Non-pigmented ciliary epithelial cell (primary cell): ENCODE measurements around the gene FOSL2.

ENCODE experiments used
- DNase-seq: peaks from one replicate; pipeline ENCODE4 v3.0.0-alpha.2; 2010; ENCODE audit warnings: low read depth

The FOSL2 gene

DNA sequence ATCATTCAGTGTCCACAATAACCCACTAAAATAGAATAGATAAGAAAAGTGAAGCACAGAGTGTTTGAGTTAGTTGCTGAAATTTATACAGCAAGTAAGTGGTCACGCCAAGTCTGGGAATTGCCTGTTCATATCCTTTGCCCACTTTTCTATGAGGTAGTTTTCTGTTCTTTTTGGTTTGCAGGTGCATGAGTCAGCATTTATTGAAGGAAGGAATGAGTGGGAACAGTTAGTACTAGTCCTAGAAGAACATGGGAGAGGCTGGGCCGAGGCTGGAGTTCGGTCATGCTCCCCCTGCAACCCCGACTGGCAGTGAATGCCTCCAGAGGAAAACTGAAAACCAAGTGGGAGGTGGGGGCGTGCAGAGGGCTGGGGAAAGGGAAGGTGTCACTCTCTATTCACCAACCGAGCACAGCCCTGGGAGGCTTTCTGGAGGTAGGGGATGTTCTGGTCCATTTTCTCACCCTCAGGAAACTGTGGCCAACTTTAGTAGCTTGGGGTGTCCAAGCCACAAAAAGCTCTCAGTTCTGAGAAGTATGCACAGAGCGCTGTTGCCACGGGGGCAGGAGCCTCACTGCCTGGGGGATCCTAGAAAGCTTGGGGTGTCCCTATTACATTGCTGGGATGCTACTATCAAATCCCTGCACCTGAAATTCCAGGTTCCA lies 41.4 kb downstream of the FOSL2 start:
- DNase-seq = no peak

DNA sequence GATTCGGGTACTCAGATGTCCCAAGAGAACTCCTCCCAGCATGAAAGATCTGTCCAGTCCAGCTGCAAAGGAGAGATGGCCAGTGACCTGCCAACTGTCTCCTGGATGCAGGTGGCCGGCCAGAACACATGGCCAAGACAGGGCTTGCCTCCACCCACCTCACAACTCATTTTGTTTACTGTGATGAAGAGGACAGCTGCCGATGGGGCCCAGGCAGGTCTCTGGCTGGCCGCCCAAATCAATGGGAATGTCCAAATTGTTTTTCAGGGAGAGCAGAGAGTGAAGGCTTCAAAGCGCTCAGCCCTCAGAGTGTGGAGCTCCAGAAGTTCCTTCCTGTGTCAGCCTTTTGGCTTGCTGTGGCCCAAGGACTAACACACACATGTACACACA lies 41.9 kb downstream of the FOSL2 start:
- no peak for DNase-seq

DNA sequence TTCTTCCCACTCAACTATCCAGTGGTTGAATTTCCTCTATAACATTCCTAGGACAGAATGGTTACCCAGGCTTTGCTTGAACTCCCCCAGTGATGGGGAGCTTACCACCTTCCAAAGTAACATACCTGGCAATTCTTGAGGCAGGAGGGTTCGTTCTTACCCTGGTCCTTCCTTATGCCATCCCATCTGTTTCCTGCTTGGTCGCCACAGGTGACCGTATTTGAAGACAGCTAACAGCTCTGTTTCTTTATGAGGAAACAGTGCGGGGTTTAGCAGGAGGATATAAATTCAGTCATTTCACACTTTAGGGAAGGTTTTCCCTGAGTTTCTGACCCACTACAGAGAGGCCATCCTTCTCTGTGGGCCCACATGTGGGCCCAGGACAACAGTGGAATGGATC lies 42.6 kb downstream of the FOSL2 start:
- DNase-seq = no peak

DNA sequence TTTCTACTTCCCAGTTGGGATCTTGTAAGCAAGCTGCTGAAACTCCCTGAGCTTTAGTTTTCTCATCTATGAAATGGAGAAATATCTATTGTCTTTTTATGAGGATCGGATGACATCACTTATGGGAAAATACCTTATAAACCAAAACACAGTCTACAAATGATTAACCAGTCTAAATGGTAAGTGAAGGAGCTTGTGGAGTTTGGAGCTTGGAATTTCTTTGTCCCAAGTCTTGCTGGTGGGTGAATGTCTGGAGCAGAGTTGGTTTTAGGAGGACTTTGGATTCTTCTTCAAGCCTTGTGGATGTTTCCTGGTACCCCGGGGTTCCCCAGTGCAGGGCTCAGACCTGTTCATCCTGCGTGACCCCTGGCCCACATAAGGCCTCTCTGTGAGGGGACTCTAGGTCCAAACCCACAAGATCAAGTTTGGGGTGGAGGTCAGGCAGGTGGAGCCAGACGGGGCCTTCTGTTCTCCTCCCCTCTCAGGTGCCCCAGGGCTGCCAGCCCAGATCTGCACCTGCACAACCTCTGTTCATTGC lies 43.2 kb downstream of the FOSL2 start:
- no peak for DNase-seq

DNA sequence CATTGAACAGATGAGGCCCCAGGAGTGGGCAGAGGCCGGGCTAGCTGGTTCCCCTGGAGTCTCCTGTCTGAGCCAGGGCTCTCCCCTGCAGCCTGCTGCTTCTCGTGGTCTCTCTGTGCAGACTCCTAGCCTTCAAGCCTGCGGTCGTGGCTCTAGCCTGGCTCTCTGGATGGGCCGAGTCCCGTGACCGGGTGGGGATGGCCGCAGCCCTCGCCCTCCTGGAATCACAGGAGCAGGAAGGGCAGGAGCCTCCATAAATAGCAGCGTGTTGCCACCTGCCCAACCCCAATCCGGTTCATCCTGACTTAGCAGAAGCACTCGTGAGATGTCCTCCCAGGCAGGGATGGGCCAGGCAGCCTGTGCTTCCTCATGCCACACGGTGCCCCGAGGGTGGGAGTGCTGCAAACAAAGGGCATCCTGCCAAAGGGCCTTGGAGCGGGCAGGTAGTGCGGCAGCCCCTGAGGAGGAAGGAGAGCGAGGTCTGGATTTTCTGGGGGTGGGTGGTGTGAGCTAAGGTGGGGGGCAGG lies 43.9 kb downstream of the FOSL2 start:
- DNase-seq = no peak

DNA sequence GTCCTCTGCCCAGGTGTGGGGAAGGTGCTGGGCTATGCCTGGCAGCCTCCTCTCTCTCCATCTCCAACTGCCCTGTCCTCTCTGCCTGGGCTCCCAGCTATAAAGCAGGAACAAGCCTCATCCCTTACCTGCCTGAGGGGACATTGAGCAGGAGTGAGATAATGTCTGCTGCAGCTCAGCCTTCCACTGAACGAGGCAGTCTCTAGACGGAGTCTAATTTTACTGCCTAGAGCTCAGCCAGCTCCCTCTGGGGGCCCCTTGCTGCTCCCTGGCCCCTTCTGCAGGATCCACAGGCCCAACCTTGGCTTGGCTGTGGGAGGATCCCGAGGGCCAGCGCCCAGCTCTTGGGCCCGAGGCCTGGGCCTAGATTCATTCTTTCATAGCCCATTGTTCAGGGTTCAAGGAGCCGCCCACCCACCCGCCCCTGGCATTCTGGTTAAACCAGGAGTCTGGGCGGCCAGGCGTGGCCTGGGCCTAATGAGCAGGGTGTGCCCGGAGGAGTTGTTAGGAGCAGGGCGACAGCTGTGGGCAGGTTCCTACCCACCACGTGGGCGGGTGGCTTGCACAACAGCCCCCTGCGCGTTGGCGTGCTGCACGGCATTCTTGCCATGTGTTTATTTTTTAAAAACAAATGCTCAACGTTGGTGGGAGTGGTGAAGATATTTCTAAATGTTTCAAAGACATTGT lies 44.6 kb downstream of the FOSL2 start:
- DNase-seq = no peak

DNA sequence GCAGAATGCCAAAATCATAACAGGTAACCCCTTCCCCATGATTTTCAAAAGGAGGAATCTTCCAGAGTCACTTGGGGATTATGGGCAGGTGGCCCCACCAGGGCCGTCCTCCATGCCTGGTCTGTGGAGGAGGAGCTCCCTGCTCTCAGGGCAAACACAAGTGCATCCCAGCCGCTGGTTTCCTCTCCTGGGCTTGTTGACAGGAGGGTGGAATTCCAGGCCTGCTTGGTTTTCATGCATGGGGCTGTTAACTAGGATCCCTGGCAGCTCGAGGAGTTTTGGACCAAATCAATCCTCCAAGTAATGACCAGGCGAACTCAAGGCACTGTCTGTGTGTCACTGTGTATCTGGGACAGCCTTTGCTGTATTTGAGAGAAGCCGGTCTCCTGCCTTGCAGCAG lies 45.3 kb downstream of the FOSL2 start:
- no peak for DNase-seq

DNA sequence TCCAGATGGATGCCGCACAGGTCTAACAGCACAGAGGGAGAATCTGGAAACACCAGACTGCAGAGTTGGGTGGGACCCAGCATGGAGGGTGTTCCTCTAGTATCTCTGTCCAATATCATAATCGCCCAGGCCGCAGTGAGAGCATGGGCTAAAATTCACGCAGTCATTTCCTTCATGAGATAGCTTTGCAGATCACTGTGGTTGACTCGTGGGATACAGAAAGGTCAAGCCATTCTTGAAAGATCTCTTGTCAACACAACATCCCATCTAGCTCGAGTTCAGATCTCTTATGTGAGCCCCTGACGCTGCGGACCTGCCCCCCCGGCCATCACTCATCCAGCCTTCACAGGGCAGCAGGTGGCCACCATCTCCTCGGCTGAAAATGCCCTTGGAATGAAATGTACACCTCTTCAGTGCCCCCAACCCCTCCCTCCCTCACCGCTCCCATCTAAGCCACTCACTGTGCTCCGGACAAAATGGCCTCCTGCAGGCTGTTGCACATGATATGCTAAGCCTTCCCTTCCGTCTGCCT lies 45.9 kb downstream of the FOSL2 start:
- no peak for DNase-seq

DNA sequence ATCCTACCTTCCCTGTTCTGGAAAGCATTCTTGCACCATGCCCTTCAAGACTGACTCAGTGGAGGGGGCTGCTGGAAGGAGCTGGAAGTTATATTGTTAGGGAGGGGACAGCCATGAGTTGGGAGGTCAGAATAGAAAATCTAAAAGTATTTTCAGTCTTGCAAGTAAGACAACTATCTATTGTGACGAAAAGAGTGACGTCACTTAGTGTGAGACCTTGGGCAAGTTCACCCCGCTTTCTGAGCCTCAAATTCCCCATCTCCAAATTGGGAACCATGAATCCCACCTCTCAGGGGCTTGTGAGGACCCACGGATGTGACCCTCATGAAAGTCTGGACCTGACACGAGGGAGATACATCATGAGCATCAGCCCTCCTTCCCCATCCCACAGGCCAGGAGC lies 46.5 kb downstream of the FOSL2 start:
- DNase-seq = no peak

DNA sequence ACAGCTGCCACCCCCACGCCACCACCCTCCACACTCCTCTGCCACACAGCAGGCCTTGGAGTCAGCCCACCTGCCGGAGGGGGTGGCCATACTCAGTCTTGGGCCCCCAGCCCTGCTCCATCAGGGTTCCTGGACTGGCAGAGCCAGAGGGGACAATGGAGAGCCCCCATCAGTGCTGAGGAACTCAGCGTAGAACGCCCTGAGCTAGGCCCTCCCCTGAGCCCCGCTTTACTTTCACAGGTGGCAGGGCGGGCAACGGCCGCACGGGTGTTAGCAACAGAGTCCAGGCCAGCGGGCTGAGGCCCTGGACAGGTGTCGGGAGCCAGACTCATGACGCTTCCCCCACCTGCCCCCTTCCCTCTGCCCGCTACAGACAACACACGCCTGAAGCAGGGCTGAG lies 47.1 kb downstream of the FOSL2 start:
- DNase-seq = no peak

DNA sequence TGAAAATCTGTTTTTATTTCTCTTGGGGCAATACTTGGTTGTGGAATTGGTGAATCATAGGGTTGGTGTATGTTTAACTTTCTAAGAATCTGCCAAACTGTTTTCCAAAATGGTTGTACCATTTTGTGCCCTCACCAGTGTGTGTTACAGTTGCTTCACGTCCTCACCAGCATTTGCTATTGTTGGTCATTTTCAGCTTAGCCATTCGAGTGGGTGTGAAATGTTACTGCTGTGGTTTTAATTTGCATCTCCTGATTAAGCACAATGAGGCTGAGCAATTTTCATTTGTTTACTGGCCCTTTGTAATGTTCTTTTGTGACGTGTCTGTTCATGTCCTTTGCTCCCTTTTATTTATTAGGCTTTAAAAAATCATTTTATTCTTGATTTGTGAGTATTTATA lies 49.7 kb downstream of the FOSL2 start:
- DNase-seq = no peak

DNA sequence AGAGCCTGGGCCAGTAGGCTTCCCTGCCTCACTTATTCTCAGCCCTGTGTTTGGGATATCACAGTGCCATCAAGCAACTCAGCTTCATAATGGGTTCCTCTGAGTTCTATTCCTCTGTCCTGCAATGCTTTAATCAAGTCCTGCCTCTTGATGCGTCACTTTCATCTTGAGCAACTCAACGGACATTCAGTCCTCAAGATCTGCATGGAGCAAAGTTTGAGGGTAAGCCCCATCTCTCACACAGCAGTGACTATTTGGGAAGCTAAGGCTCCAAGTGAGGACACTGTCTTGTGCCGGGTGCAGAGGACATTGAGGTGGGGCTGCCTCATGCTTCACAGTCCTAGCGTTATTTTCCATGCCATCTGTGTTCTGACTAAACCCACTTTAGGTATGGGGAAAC lies 52.3 kb downstream of the FOSL2 start:
- no peak for DNase-seq

DNA sequence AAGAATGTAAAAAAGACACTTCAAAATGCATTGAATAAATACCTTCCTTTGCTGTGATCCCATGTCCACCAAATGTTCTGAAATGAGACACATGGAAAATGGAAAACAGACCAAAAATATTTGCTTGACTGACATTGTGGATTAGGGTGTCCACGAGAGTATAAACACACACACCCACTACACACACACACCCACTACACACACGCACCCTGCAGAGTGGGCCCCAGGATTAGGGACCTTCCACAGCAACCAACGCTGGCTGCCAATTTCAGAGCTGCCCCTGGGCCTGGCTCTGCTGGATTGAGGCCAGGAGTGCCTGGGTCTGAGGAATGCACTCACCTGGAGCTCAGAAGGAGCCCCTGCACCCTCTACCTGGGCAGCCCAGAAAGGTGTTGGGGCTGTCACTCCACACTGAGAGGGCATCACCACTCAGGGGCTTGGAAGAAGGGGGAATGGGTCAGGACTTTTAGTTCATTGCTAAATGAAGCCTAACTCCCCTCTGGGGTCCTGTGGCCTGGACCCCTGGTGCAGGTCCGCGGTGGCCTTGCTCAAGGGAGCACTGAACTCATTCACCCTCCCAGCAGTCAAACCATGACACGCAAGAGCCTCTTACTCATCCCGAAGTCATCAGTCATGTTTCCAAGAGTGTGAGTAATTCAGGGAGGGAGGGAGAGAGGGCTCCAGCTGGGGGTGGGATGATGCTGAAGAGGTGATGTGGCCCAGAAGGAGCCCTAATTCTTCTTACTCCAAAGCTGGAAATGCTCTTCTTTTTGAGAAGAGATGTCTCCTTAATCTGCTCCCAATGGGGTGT lies 53.0 kb downstream of the FOSL2 start:
- DNase-seq = peak; percentile 89

DNA sequence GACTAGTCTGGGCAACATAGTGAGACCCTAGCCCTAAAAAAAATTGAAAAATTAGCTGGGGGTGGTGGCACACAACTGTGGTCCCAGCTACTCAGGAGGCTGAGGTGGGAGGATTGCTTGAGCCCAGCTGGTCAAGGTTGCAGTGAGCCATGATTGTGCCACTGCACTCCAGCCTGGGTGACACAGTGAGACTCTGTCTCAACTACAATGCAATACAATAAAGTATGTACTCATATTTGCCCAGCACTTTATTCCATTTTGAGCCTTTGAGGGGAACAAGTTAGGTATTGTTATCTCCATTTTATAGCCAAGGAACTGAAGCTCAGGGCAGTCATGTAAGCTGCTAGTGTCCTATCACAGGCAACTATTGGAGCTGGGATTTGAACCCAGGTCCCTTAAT lies 53.9 kb downstream of the FOSL2 start:
- no peak for DNase-seq

DNA sequence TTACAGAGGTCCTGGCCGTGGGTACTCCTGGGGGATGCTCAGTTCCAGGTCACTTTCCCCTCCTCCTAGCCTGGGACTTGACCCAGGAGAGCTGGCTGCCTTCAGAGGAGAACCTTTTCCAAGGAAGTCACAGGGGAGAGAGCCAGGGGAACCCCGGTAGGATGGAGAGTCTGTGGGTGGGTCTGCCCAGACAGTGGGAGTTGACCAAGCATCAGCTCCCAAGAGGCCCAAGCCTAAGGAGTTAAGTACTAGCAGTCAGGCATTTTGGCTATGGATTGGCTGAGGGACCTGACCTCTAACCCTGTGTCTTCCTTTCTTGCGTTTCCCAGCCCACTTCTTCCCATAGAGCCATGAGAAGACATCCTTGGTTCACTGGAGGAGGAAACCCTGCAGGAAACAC lies 54.4 kb downstream of the FOSL2 start:
- DNase-seq = no peak

DNA sequence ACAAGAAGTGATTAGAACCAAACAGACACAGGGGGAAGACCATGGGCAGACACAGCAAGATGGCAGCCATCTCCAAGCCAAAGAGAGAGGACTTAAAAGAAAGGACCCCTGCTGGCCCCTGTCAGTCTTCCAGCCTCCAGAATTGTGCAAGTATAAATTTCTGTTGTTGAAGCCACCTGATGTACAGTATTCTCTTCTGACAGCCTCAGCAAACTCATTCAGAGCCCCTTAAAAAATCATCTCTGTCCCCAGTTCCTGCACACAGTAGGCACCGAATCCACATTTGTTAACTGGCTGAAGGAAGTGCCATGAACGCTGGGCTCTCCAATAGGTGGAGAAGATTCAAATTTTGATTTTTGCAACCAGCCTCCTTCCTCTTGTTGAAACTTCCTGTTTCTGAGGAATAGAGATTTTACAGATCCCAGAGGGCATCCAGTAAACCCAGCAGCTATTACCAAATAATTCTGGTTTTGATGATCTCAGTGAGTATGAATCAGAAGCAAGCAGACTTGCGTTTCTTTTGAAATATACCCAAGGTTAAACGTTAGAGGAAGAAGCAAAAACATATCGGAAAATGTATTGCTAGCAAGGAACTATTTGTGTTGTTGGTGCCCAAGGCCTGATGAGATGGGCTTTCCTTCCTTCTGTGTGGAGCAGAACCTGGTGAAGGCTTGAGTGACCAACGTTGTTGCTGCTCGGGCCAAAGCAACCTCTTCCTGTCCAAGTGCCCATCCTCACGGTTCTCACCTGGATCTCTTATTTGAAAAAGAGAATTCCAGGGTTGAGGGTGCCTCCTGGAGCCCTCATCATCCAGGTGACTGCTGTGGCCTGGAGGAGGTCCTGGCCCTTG lies 55.5 kb downstream of the FOSL2 start:
- peak; percentile 63 for DNase-seq

DNA sequence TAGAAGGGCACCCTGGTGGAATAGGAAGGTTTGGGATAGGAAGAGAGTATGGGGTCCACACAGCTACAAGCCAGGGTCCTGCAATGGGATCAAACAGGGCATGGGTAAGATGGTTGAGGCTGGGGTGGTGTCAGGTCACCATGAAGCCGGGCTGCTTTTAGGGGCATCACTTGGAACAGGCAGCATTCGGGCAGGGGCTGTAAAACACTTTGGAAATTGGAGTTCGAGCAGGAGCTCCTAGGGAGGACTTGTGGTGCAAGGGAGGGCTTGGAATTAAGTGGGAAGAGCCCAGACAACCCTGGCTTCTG lies 56.1 kb downstream of the FOSL2 start:
- no peak for DNase-seq

DNA sequence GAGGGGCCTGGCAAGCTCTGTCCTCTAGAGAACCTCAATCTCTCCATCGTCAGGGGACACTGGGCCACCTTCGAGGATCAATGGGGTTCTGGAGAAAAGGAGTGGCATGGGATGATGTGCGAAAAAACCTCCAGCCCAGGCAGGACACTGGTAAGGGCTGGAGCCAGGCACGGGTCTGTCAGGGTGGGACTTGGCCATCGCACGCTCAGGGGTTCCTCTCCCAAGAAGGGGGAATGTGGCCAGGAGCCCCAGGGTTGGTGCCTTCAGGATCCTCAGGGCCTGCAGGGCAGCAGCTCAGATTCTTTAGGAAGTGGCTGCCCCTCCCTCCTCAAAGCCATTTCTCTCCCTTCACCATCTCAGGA lies 56.4 kb downstream of the FOSL2 start:
- no peak for DNase-seq

DNA sequence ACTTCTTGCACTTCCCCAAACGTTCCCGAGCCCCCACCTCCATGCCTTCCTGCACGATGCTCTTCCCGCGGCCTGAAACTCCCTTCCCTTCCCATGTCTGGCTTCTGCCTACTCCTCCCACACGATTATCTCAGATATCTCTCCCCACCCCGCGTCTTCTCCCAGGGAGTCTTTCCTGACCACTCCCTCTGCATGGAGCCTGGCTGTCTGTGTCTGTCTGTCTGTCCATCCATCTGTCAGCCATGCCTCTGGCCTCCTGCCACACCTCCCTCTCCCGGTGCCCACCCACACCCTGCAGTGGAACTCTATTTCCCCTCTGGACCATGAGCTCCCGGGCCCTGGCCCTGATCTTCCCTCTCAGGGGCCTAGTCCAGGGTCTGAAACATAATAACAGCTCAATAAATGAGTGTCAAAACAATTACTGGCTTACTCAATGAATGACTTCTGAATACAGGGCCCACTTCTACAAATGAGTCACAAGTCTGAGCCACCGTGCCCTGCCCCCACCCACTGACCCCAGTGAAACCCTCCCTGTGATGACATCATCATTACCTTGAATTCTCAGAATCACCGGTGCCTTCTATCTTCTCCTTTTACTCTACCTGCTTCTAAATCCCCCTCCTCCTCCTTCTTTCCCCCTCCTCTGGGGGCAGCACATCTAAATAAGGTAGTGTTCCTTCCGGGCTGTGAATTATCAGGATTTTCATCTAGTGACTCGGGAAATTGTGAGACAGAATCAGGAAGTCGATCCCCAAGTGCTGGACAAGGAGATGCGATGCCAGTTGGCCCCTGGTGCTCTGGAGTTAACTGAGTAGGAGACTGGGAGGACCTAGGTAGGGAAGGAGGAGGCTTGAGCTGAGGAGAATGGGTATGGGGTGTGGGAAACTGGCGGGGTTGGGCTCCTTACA lies 57.1 kb downstream of the FOSL2 start:
- DNase-seq = no peak

DNA sequence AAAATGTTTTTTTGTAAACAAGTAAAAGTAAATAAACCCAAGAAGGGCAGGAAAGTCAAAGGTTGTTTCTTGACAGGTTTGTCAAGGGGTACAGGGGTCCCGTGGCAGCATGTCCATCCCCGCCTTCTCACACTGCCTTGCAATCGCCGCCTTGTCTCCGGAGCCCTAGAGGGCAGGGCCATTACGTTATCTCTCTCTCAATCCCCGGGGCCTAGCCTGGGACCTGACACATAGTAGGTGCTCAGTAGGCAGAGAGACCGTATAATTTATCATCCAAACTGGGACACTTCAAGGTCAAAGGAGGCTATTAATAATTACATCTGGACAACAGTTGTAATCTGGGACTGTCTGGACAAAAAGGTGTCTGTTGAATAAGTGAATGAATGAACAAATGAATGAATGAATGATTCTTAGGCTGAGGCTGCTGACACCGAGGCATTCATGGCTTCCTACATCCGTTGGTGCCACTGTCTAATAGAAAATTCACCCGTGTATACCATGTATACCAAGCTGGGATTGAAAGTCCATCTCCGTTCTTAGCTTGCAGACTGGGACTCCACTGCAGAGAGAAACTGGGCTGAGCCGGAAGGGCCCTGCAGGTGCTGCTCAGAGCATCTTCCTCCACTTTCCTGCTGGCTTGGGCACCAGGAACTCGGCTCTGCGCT lies 58.4 kb downstream of the FOSL2 start:
- DNase-seq = no peak
